ENCODE data around the gene CHMP3.
"Not testable (repeated sequence)": the region's sequence is repeated elsewhere in the genome, so short reads cannot be mapped to it uniquely, and the experiment has no call there.

Gene CHMP3

GRCh38 chr2:86500325-86501083, 62.7 kb downstream of the CHMP3 start:
- no peak for DNase-seq

- DNase-seq = no peak
Measured at GRCh38 chr2:86499326-86499725, 63.9 kb downstream of the CHMP3 start.

GRCh38 chr2:86498468-86499260, 64.6 kb downstream of the CHMP3 start:
- DNase-seq = no peak

- not testable (repeated sequence) for DNase-seq
Measured at GRCh38 chr2:86496391-86496790, 66.9 kb downstream of the CHMP3 start.

GRCh38 chr2:86492048-86492453, 71.2 kb downstream of the CHMP3 start:
- no peak for DNase-seq

- no peak for DNase-seq
Measured at GRCh38 chr2:86491088-86491487, 72.2 kb downstream of the CHMP3 start.

- no peak for DNase-seq
Measured at GRCh38 chr2:86490245-86490644, 73.0 kb downstream of the CHMP3 start.

- no peak for DNase-seq
Measured at GRCh38 chr2:86489542-86489941, 73.7 kb downstream of the CHMP3 start.

GRCh38 chr2:86488561-86489250, 74.5 kb downstream of the CHMP3 start:
- no peak for DNase-seq

- no peak for DNase-seq
Measured at GRCh38 chr2:86487062-86487461, 76.2 kb downstream of the CHMP3 start.

GRCh38 chr2:86485802-86486201, 77.4 kb downstream of the CHMP3 start:
- no peak for DNase-seq

GRCh38 chr2:86485103-86485502, 78.1 kb downstream of the CHMP3 start:
- no peak for DNase-seq

- DNase-seq = no peak
Measured at GRCh38 chr2:86484385-86484784, 78.9 kb downstream of the CHMP3 start.

GRCh38 chr2:86482034-86482433, 81.2 kb downstream of the CHMP3 start:
- no peak for DNase-seq

GRCh38 chr2:86480105-86480504, 83.1 kb downstream of the CHMP3 start:
- no peak for DNase-seq

GRCh38 chr2:86477349-86477748, 85.9 kb downstream of the CHMP3 start:
- DNase-seq = no peak

- DNase-seq = no peak
Measured at GRCh38 chr2:86476918-86477317, 86.3 kb downstream of the CHMP3 start.

GRCh38 chr2:86476092-86476491, 87.2 kb downstream of the CHMP3 start:
- DNase-seq = no peak

GRCh38 chr2:86471637-86472036, 91.6 kb downstream of the CHMP3 start:
- DNase-seq = no peak

- DNase-seq = no peak
Measured at GRCh38 chr2:86470890-86471289, 92.4 kb downstream of the CHMP3 start.

GRCh38 chr2:86468162-86469033, 94.8 kb downstream of the CHMP3 start:
- DNase-seq = no peak

- DNase-seq = no peak
Measured at GRCh38 chr2:86466306-86466705, 96.9 kb downstream of the CHMP3 start.

- DNase-seq = no peak
Measured at GRCh38 chr2:86464652-86465051, 98.6 kb downstream of the CHMP3 start.
